Peyer's patch (tissue), 4 donors: ENCODE results near the gene DISP3.

Source experiments
- POLR2A ChIP-seq, 2 donors: fragments of 450-650 bp; IDR thresholded peaks; one replicate each; pipeline ENCODE4 v1.5.1; 2017; ENCODE audit warnings: antibody characterized with exemption in 2 of 2, mild to moderate bottlenecking in 2 of 2, moderate library complexity in 2 of 2
- TF ChIP-seq, protein P1 (sequence below), 6 experiments: fragments of 450-650 bp in 4 of 6; fragments of 200-600 bp in 2 of 6; sonication (generic) in 1 of 6; IDR thresholded peaks; one replicate each; pipeline ENCODE4 v1.5.1; 2017 to 2019; ENCODE audit warnings: antibody characterized with exemption in 6 of 6, mild to moderate bottlenecking in 3 of 6, moderate library complexity in 1 of 6

DNA sequence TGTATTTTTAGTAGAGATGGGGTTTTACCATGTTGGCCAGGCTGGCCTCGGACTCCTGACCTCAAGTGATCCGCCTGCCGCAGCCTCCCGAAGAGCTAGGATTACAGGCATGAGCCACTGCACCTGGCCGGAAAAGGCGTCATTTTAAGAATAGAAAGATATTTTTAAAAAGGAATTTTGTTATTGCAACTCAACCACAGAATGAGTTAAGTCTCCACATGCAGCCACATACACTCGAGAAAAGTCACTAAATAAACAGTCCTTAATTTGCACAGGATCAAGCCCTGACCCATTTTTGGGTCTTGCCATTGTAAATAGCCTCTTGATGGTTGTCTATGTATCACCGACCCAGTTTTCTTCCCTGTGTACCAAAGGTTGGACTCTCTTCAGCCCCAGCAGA, 89.7 kb downstream of the DISP3 start:
- TF ChIP-seq, protein P1, sequence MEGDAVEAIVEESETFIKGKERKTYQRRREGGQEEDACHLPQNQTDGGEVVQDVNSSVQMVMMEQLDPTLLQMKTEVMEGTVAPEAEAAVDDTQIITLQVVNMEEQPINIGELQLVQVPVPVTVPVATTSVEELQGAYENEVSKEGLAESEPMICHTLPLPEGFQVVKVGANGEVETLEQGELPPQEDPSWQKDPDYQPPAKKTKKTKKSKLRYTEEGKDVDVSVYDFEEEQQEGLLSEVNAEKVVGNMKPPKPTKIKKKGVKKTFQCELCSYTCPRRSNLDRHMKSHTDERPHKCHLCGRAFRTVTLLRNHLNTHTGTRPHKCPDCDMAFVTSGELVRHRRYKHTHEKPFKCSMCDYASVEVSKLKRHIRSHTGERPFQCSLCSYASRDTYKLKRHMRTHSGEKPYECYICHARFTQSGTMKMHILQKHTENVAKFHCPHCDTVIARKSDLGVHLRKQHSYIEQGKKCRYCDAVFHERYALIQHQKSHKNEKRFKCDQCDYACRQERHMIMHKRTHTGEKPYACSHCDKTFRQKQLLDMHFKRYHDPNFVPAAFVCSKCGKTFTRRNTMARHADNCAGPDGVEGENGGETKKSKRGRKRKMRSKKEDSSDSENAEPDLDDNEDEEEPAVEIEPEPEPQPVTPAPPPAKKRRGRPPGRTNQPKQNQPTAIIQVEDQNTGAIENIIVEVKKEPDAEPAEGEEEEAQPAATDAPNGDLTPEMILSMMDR (IDR thresholded peaks at IDR 0.05) = no peak
- no peak for TF ChIP-seq POLR2A (IDR thresholded peaks at IDR 0.05)
